HepG2 (cell line): ENCODE measurements around the gene ASPRV1. TPM values are rescaled to one million over a fixed set of nuclear protein-coding genes. Genes with fewer than 3 reads are reported as not detected.

Experiments
- AKNA ChIP-seq: sonication (generic); formaldehyde crosslinking; IDR thresholded peaks from 2 replicates; pipeline ENCODE4 v1.4.0; 2020; ENCODE audit warnings: missing genetic modification reagents, borderline replicate concordance
- CENPX ChIP-seq: sonication (generic); formaldehyde crosslinking; IDR thresholded peaks from 2 replicates; pipeline ENCODE4 v1.9.0; 2021; ENCODE audit warnings: mild to moderate bottlenecking, missing genetic modification reagents, moderate library complexity
- FOXA3 ChIP-seq: IDR thresholded peaks from 2 replicates; pipeline ENCODE4 v1.6.1; 2016; ENCODE audit warnings: missing genetic modification reagents, missing compliant biosample characterization
- FOXO1 ChIP-seq: sonication (generic); formaldehyde crosslinking; IDR thresholded peaks from 2 replicates; pipeline ENCODE4 v1.4.0; 2020; ENCODE audit warnings: missing genetic modification reagents
- HNF4G ChIP-seq, 2 experiments: sonication (generic) in 1 of 2; formaldehyde crosslinking in 1 of 2; IDR thresholded peaks; 2 replicates each; pipeline versions ENCODE4 v1.4.0 to v1.6.1; 2011 to 2020; ENCODE audit warnings: borderline replicate concordance in 2 of 2, low read depth in 2 of 2, mild to moderate bottlenecking in 2 of 2, low read length in 1 of 2, missing genetic modification reagents in 1 of 2, moderate library complexity in 1 of 2
- MAX ChIP-seq: IDR thresholded peaks from 2 replicates; pipeline ENCODE4 v1.6.1; 2012; ENCODE audit warnings: inconsistent platforms
- NFYB ChIP-seq: sonication (generic); formaldehyde crosslinking; IDR thresholded peaks from 2 replicates; pipeline ENCODE4 v1.4.0; 2020; ENCODE audit warnings: missing genetic modification reagents
- RAD21 ChIP-seq: fragments of 450-650 bp; formaldehyde crosslinking; IDR thresholded peaks from 2 replicates; pipeline ENCODE4 v1.5.0; 2020; ENCODE audit warnings: mild to moderate bottlenecking
- RBAK ChIP-seq: sonication (generic); formaldehyde crosslinking; IDR thresholded peaks from 2 replicates; pipeline ENCODE4 v1.5.1; 2020; ENCODE audit warnings: mild to moderate bottlenecking, missing genetic modification reagents
- RBM22 ChIP-seq: fragments of 200-400 bp; formaldehyde crosslinking; optimal IDR thresholded peaks from 2 replicates; pipeline ENCODE3; 2017; ENCODE audit warnings: mild to moderate bottlenecking, low read length, moderate library complexity
- REL ChIP-seq: sonication (generic); formaldehyde crosslinking; conservative IDR thresholded peaks from 2 replicates; pipeline ENCODE4 v1.8.0; 2022; ENCODE audit warnings: mild to moderate bottlenecking, missing genetic modification reagents, moderate library complexity
- RNF2 ChIP-seq: fragments of 450-650 bp; conservative IDR thresholded peaks from 2 replicates; pipeline ENCODE4 v1.6.1; 2016; ENCODE audit warnings: low read depth
- SMAD1 ChIP-seq: sonication (generic); formaldehyde crosslinking; IDR thresholded peaks from 2 replicates; pipeline ENCODE4 v1.4.0; 2020; ENCODE audit warnings: missing genetic modification reagents, low read depth, mild to moderate bottlenecking, borderline replicate concordance
- SP5 ChIP-seq: IDR thresholded peaks from 2 replicates; pipeline ENCODE4 v1.6.1; 2016; ENCODE audit warnings: low read depth, borderline replicate concordance
- SSRP1 ChIP-seq: IDR thresholded peaks from 2 replicates; pipeline ENCODE4 v1.6.1; 2016; ENCODE audit warnings: control low read depth
- TFDP2 ChIP-seq: sonication (generic); formaldehyde crosslinking; IDR thresholded peaks from 2 replicates; pipeline ENCODE4 v1.4.0; 2020; ENCODE audit warnings: missing genetic modification reagents
- TRAFD1 ChIP-seq: sonication (generic); formaldehyde crosslinking; IDR thresholded peaks from 2 replicates; pipeline ENCODE4 v1.5.1; 2020; ENCODE audit warnings: missing genetic modification reagents, mild to moderate bottlenecking, borderline replicate concordance
- ZNF205 ChIP-seq: IDR thresholded peaks from 2 replicates; pipeline ENCODE4 v1.6.1; 2018; ENCODE audit warnings: missing biosample characterization, missing genetic modification reagents
- ZNF230 ChIP-seq: sonication (generic); formaldehyde crosslinking; IDR thresholded peaks from 2 replicates; pipeline ENCODE4 v1.4.0; 2020; ENCODE audit warnings: mild to moderate bottlenecking, missing genetic modification reagents
- ZNF282 ChIP-seq: fragments of 450-650 bp; IDR thresholded peaks from 2 replicates; pipeline ENCODE4 v1.6.1; 2018; ENCODE audit not compliant: partially characterized antibody
- ZNF468 ChIP-seq: sonication (generic); formaldehyde crosslinking; IDR thresholded peaks from 2 replicates; pipeline ENCODE4 v1.8.0; 2022; ENCODE audit warnings: mild to moderate bottlenecking, moderate library complexity, missing genetic modification reagents
- ZNF781 ChIP-seq: sonication (generic); formaldehyde crosslinking; IDR thresholded peaks from 2 replicates; pipeline ENCODE4 v1.5.1; 2020; ENCODE audit warnings: borderline replicate concordance, mild to moderate bottlenecking, missing genetic modification reagents; ENCODE audit errors: not compliant biosample characterization
- ZNF841 ChIP-seq: sonication (generic); formaldehyde crosslinking; IDR thresholded peaks from 2 replicates; pipeline ENCODE4 v1.8.1; 2023; ENCODE audit warnings: missing genetic modification reagents, borderline replicate concordance
- polyA plus RNA-seq, 8 experiments: library from polyadenylated mRNA; depleted of rRNA in 3 of 8; stranded (reverse) in 7 of 8; unstranded in 1 of 8; fragments of >200 nt; fragmentation: Illumina TruSeq in 4 of 8; extraction: Trizol in 4 of 8; gene quantifications; 2 replicates each; pipeline versions ENCODE4 v1.2.1 to v1.2.3, GENCODE V29; 2011 to 2016; ENCODE audit warnings: low read depth in 4 of 8, missing spikeins in 1 of 8, mixed read lengths in 1 of 8; ENCODE audit not compliant: insufficient read depth in 1 of 8
- total RNA-seq, 5 experiments: library from RNA; depleted of rRNA; stranded (reverse); fragments of >200 nt; fragmentation: Illumina TruSeq; extraction: Trizol; gene quantifications; 2 replicates each; pipeline ENCODE4 v1.2.3, GENCODE V29; 2016; ENCODE audit warnings: low read depth in 1 of 5

The ASPRV1 gene
- total and polyA plus RNA-seq, 2 of the 13 experiments (the other 11 are each of a cell fraction or from before 2014, with no cell fraction given) = 0.40 to 0.48 TPM

GRCh38 chr2:69926849-69927515 is 34.4 kb downstream of the ASPRV1 start (continued):
- no peak for TF ChIP-seq REL
- no peak for TF ChIP-seq SMAD1 (CRISPR knock-in tag)
- no peak for TF ChIP-seq CENPX (CRISPR knock-in tag)
- TF ChIP-seq HNF4G (IDR thresholded peaks at IDR 0.05; ENCODE audit: borderline replicate concordance, low read depth, low read length) = peak; percentile 81; the same call in 1 of the 2 replicates
- no peak for TF ChIP-seq HNF4G (CRISPR knock-in tag; IDR thresholded peaks at IDR 0.05; ENCODE audit: borderline replicate concordance, low read depth)
- 0 out of 2 replicates have a peak, but pooled peaks have one; percentile 14 for TF ChIP-seq RAD21 (CRISPR knock-in tag)
- TF ChIP-seq ZNF841 (CRISPR knock-in tag) = no peak
- no peak for TF ChIP-seq RBAK (CRISPR knock-in tag)
- peak; percentile 47; the same call in 1 of the 2 replicates for TF ChIP-seq MAX
- TF ChIP-seq SSRP1 (CRISPR knock-in tag) = peak; percentile 63; the same call in 1 of the 2 replicates
- no peak for TF ChIP-seq ZNF468
- TF ChIP-seq ZNF781 = peak; percentile 79
- TF ChIP-seq TRAFD1 (CRISPR knock-in tag) = no peak
- TF ChIP-seq ZNF230 (CRISPR knock-in tag) = no peak
- TF ChIP-seq RBM22 = peak; percentile 63
- no peak for TF ChIP-seq ZNF282
- no peak for TF ChIP-seq RNF2
- TF ChIP-seq FOXA3 (CRISPR knock-in tag) = peak; percentile 80
- TF ChIP-seq TFDP2 (CRISPR knock-in tag) = peak; percentile 17; the same call in 1 of the 2 replicates
- no peak for TF ChIP-seq NFYB
- peak; percentile 25; the same call in 1 of the 2 replicates for TF ChIP-seq FOXO1
- 0 out of 2 replicates have a peak, but pooled peaks have one; percentile 28 for TF ChIP-seq ZNF205
- no peak for TF ChIP-seq AKNA (CRISPR knock-in tag)
- 0 out of 2 replicates have a peak, but pooled peaks have one; percentile 22 for TF ChIP-seq SP5
